Tibial artery (tissue), 4 donors: ENCODE measurements around the gene GLI2.

Source experiments
- DNase-seq, 2 donors: peaks; one replicate each; pipeline ENCODE4 v3.0.0-alpha.2; 2019
- H3K27ac ChIP-seq, 2 donors: fragments of 200-600 bp; sonication (generic) in 1 of 2; 1 replicate in 1 of 2; 2 replicates in 1 of 2; pipeline ENCODE4 v1.5.1; 2018 to 2019; ENCODE audit warnings: mild to moderate bottlenecking in 1 of 2
- H3K27me3 ChIP-seq, 2 donors: fragments of 200-600 bp; sonication (generic) in 1 of 2; one replicate each; pipeline versions ENCODE4 v1.5.1 to v1.6.0; 2016 to 2019
- H3K36me3 ChIP-seq, 3 donors: fragments of 200-600 bp; sonication (generic) in 2 of 3; one replicate each; pipeline ENCODE4 v1.5.1; 2016 to 2019; ENCODE audit warnings: mild to moderate bottlenecking in 2 of 3
- H3K4me1 ChIP-seq, 4 donors: fragments of 200-600 bp; sonication (generic) in 2 of 4; 1 replicate in 3 of 4; 2 replicates in 1 of 4; pipeline ENCODE4 v1.5.1; 2016 to 2019
- H3K4me3 ChIP-seq, 2 donors: fragments of 200-600 bp; sonication (generic) in 1 of 2; 1 replicate in 1 of 2; 2 replicates in 1 of 2; pipeline ENCODE4 v1.5.1; 2018 to 2019; ENCODE audit warnings: mild to moderate bottlenecking in 2 of 2
- H3K9me3 ChIP-seq, 3 donors: fragments of 200-600 bp; sonication (generic) in 1 of 3; one replicate each; pipeline ENCODE4 v1.5.1; 2016 to 2019
- intact Hi-C: fragments of 100-400 bp; cut with DNase I; formaldehyde crosslinking; loops from one replicate; pipeline ENCODE4 v1.15.0; 2023; ENCODE audit warnings: low total_unique reads
- TF ChIP-seq, protein P1 (sequence below), 2 experiments: fragments of 200-600 bp in 1 of 2; fragments of 450-650 bp in 1 of 2; IDR thresholded peaks; one replicate each; pipeline ENCODE4 v1.5.1; 2017 to 2019; ENCODE audit warnings: antibody characterized with exemption in 2 of 2, mild to moderate bottlenecking in 1 of 2, moderate library complexity in 1 of 2

The GLI2 gene

DNA sequence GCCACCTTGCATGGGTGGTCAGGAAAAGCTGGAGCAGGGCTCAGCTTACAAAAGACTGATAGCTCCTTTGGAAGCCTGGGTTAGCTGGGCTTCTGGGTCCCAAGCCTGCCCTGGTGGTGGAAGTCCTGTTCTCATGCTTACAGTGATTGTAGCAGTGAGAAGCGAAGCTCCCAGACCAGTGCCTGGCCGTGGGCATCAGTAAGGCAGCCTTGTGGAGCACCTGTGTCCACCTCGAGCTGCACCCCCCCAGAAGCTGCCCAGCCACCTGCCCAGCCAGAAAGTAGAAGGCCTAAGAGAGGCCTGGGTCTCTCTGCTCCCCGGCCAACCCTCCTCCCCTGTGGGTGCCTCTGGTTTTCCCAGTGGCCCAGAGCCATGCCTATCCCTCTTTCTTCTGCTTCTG is 10.5 kb downstream of the GLI2 start:
- Histone ChIP-seq H3K36me3 (no peaks in the 10 kb centered on the region), H3K4me1 (peaks cover 0 to 23% (median 19%) of the 10 kb centered on the region in 4 donors), H3K4me3 (no peak overlapping the region), H3K9me3 (no peaks in the 10 kb centered on the region), H3K27ac (no peak overlapping the region), H3K27me3 (peaks cover 0 to 9% of the 10 kb centered on the region in 2 donors)
- intact Hi-C loops: no loop called here
- TF ChIP-seq, protein P1, sequence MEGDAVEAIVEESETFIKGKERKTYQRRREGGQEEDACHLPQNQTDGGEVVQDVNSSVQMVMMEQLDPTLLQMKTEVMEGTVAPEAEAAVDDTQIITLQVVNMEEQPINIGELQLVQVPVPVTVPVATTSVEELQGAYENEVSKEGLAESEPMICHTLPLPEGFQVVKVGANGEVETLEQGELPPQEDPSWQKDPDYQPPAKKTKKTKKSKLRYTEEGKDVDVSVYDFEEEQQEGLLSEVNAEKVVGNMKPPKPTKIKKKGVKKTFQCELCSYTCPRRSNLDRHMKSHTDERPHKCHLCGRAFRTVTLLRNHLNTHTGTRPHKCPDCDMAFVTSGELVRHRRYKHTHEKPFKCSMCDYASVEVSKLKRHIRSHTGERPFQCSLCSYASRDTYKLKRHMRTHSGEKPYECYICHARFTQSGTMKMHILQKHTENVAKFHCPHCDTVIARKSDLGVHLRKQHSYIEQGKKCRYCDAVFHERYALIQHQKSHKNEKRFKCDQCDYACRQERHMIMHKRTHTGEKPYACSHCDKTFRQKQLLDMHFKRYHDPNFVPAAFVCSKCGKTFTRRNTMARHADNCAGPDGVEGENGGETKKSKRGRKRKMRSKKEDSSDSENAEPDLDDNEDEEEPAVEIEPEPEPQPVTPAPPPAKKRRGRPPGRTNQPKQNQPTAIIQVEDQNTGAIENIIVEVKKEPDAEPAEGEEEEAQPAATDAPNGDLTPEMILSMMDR (IDR thresholded peaks at IDR 0.05): no peak
- DNase-seq: peak in 1 of 2 donors; percentile 48

DNA sequence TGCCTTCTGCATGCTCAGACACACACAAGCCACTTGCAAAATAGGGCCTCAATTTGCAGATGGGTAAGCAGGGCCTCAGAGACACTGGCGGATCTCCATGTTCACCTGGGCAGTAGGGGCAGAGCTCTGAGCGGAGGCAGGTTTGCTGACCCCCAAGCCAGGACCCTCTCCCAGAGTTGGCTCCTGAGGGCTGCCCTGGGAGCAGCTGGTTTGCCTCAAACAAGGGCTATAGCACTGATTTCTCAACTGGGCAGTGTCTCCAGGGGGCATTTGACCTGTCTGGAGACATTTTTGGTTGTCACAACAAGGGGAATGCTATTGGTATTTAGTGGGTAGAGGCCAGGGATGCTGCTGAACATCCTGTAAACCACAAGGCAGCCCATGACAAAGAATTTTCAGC is 11.6 kb downstream of the GLI2 start:
- TF ChIP-seq, protein P1 (IDR thresholded peaks at IDR 0.05): no peak
- intact Hi-C loops: no loop called here
- Histone ChIP-seq H3K4me3 (no peak overlapping the region), H3K4me1 (peaks cover 0 to 12% (median 10%) of the 10 kb centered on the region in 4 donors), H3K36me3 (no peaks in the 10 kb centered on the region), H3K27ac (no peak overlapping the region), H3K27me3 (no peaks in the 10 kb centered on the region), H3K9me3 (no peaks in the 10 kb centered on the region)
- DNase-seq: peak in 1 of 2 donors; percentile 45

DNA sequence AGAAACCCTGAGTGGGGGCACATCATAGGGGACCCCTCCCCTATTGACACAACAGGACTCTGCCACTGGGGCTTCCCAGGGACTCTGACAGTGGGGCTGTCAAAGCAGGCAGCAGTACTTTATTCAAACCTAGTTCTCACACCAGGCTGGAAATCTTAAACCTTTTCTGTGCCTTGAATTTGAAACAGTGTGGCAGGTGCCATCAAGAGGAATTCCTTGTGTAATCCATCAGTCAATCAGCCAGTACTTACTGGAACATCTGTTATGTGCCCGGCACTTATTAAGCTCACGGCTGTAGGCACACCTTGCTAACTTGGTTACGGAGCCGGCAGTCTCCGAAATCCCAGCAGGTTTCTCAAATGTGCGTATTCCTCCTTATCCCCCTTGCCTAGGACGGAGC is 12.0 kb downstream of the GLI2 start:
- no peak overlapping the region for H3K4me3 ChIP-seq
- H3K9me3 ChIP-seq: no peaks in the 10 kb centered on the region
- H3K36me3 ChIP-seq: no peaks in the 10 kb centered on the region
- intact Hi-C loops: no loop called here
- H3K4me1 ChIP-seq: peaks cover 0 to 12% (median 10%) of the 10 kb centered on the region in 4 donors
- H3K27ac ChIP-seq: no peak overlapping the region
- no peaks in the 10 kb centered on the region for H3K27me3 ChIP-seq
- peak in 1 of 2 donors; percentile 32 for DNase-seq
- TF ChIP-seq, protein P1 (IDR thresholded peaks at IDR 0.05): no peak

DNA sequence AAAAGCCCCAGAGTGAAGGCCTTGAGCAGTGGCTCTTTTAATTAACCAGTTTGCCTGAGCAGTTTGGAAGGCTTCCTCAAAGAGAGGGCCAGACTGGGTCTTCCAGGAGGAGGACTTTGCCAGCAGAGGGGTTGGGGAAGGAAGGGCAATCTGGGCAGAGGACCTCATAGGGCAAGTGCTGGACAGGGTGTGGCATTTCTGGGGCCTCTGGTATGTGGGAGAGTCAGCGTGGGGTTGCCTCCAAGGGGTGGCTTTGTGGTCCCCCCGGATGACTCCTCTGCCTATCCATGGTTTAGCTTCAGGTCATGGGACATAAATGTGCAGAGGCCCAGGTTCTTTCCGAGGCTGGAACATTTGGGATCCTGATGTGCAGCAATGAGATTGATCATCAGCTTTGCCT is 12.6 kb downstream of the GLI2 start:
- no peak overlapping the region for H3K27ac ChIP-seq
- intact Hi-C loops: no loop called here
- DNase-seq: peak in 1 of 2 donors; percentile 28

DNA sequence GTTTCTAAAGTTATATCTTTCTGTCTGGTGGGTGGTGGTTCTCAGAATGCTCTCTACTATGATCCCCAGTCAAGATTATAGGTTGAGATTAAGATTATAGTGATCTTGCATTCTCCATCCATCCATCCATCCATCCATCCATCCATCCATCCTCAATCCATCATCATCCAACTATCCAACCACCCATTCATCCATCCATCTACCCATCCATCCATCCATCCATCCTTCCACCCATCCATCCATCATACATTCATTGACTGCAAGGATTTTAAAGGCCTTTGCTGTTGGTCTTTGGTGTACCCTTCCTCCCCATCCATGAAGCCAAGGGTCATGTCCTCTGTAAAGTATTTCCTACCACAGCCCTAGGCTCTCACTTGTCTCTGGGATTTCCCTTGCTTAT is 13.1 kb downstream of the GLI2 start:
- Histone ChIP-seq H3K4me1 (peaks cover 0 to 12% (median 10%) of the 10 kb centered on the region in 4 donors), H3K4me3 (no peak overlapping the region), H3K9me3 (no peaks in the 10 kb centered on the region), H3K27me3 (no peaks in the 10 kb centered on the region), H3K27ac (no peak overlapping the region), H3K36me3 (no peaks in the 10 kb centered on the region)
- DNase-seq: no peak
- intact Hi-C loops: no loop called here
- TF ChIP-seq, protein P1 (IDR thresholded peaks at IDR 0.05): no peak

More for the DNA sequence above, 12.6 kb downstream of the GLI2 start:
- H3K4me3 ChIP-seq: no peak overlapping the region
- no peaks in the 10 kb centered on the region for H3K9me3 ChIP-seq
- H3K36me3 ChIP-seq: no peaks in the 10 kb centered on the region
- H3K4me1 ChIP-seq: peaks cover 0 to 12% (median 10%) of the 10 kb centered on the region in 4 donors
- TF ChIP-seq, protein P1 (IDR thresholded peaks at IDR 0.05): no peak
- H3K27me3 ChIP-seq: no peaks in the 10 kb centered on the region
